HFFc6 (cell line): Measurements from ENCODE around the gene FNDC1. TPM values are rescaled to one million over a fixed set of nuclear protein-coding genes. Genes with fewer than 3 reads are reported as not detected.

Experiments used
- DNase-seq: peaks from one replicate; pipeline ENCODE4 v3.0.0-alpha.2; 2018
- H3K27ac Mint-ChIP-seq: 2 replicates; pipeline ENCODE4 v1.8.0; 2020; ENCODE audit warnings: mild to moderate bottlenecking, mixed read lengths
- H3K27me3 Mint-ChIP-seq: 2 replicates; pipeline ENCODE4 v1.8.0; 2021; ENCODE audit warnings: mild to moderate bottlenecking, moderate library complexity, mixed read lengths; ENCODE audit not compliant: insufficient read depth
- H3K36me3 Mint-ChIP-seq: 2 replicates; pipeline ENCODE4 v1.8.0; 2021; ENCODE audit warnings: low read depth, mixed read lengths
- H3K4me1 Mint-ChIP-seq: 2 replicates; pipeline ENCODE4 v1.8.0; 2020; ENCODE audit warnings: low read depth, mixed read lengths
- H3K4me3 Mint-ChIP-seq: 2 replicates; pipeline ENCODE4 v1.8.0; 2020; ENCODE audit warnings: mild to moderate bottlenecking, moderate library complexity, mixed read lengths
- H3K9me3 Mint-ChIP-seq: 2 replicates; pipeline ENCODE4 v1.8.0; 2020; ENCODE audit warnings: mild to moderate bottlenecking, mixed read lengths
- total RNA-seq, 6 experiments: library from RNA; stranded (reverse); fragmentation: NEBNext Ultra II Directional; extraction: Animal tissue kit (Norgen Biotek cat#: 25700); gene quantifications; 2 replicates in 1 of 6; 3 replicates in 5 of 6; pipeline ENCODE4 v1.2.3, GENCODE V29; 2021
- TF ChIP-seq, protein P1 (sequence below): fragments of 200-600 bp; sonication (generic); IDR thresholded peaks from 2 replicates; pipeline ENCODE4 v1.5.0; 2021; ENCODE audit warnings: antibody characterized with exemption, mild to moderate bottlenecking

FNDC1 gene
- total RNA-seq, 6 experiments from 2014 or later: not detected

DNA sequence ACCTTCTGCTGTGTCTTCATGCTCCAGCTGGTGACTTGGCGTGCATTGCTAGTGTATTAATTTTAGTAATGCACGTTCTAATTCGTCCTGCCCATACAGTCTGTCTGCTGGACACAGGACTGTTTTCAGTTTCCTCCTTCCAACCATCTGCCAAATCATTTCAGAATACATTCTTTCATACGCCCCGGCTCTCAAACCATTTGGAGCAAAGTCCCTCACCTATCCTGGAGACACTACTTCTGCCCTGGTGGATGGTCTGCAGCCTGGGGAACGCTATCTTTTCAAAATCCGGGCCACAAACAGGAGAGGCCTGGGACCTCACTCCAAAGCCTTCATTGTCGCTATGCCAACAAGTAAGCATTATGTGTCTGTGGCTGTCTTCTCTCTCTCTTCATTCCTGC, 60.5 kb downstream of the FNDC1 start:
- no peaks in the 10 kb centered on the region; the same call in 1 of the 2 replicates for H3K9me3 Mint-ChIP-seq
- no peaks in the 10 kb centered on the region for H3K4me1 Mint-ChIP-seq
- peaks cover 19% of the 10 kb centered on the region for H3K27me3 Mint-ChIP-seq
- H3K27ac Mint-ChIP-seq: no peak overlapping the region
- DNase-seq: no peak
- TF ChIP-seq, protein P1, sequence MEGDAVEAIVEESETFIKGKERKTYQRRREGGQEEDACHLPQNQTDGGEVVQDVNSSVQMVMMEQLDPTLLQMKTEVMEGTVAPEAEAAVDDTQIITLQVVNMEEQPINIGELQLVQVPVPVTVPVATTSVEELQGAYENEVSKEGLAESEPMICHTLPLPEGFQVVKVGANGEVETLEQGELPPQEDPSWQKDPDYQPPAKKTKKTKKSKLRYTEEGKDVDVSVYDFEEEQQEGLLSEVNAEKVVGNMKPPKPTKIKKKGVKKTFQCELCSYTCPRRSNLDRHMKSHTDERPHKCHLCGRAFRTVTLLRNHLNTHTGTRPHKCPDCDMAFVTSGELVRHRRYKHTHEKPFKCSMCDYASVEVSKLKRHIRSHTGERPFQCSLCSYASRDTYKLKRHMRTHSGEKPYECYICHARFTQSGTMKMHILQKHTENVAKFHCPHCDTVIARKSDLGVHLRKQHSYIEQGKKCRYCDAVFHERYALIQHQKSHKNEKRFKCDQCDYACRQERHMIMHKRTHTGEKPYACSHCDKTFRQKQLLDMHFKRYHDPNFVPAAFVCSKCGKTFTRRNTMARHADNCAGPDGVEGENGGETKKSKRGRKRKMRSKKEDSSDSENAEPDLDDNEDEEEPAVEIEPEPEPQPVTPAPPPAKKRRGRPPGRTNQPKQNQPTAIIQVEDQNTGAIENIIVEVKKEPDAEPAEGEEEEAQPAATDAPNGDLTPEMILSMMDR: no peak
- H3K36me3 Mint-ChIP-seq: no peaks in the 10 kb centered on the region
- H3K4me3 Mint-ChIP-seq: no peak overlapping the region

DNA sequence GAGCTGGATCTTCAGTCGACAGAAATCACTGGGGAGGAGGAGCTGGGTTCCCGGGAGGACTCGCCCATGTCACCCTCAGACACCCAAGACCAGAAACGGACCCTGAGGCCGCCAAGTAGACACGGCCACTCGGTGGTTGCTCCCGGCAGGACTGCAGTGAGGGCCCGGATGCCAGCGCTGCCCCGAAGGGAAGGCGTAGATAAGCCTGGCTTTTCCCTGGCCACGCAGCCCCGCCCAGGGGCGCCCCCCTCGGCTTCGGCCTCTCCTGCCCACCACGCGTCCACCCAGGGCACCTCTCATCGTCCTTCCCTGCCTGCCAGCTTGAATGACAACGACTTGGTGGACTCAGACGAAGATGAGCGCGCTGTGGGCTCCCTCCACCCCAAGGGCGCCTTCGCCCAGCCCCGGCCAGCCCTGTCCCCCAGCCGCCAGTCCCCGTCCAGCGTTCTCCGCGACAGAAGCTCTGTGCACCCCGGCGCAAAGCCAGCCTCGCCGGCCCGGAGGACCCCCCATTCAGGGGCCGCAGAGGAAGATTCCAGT, 63.0 kb downstream of the FNDC1 start:
- H3K27me3 Mint-ChIP-seq: peaks cover 19% of the 10 kb centered on the region
- H3K27ac Mint-ChIP-seq: no peak overlapping the region
- no peaks in the 10 kb centered on the region; the same call in 1 of the 2 replicates for H3K9me3 Mint-ChIP-seq
- DNase-seq: no peak
- H3K4me3 Mint-ChIP-seq: no peak overlapping the region
- no peaks in the 10 kb centered on the region for H3K36me3 Mint-ChIP-seq
- TF ChIP-seq, protein P1: no peak
- H3K4me1 Mint-ChIP-seq: no peaks in the 10 kb centered on the region

DNA sequence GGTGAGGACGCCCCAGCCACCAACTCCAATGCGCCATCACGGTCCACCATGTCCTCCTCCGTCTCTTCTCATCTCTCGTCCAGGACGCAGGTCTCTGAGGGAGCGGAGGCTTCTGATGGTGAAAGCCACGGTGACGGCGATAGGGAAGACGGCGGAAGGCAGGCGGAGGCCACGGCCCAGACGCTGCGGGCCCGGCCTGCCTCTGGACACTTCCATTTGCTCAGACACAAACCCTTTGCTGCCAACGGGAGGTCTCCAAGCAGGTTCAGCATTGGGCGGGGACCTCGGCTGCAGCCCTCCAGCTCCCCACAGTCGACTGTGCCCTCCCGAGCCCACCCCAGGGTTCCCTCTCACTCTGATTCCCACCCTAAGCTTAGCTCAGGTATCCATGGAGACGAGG, 63.6 kb downstream of the FNDC1 start:
- H3K27me3 Mint-ChIP-seq: peaks cover 19% of the 10 kb centered on the region
- no peaks in the 10 kb centered on the region for H3K36me3 Mint-ChIP-seq
- TF ChIP-seq, protein P1: no peak
- no peak for DNase-seq
- H3K4me1 Mint-ChIP-seq: no peaks in the 10 kb centered on the region
- no peak overlapping the region for H3K27ac Mint-ChIP-seq
- H3K4me3 Mint-ChIP-seq: no peak overlapping the region
- H3K9me3 Mint-ChIP-seq: no peaks in the 10 kb centered on the region; the same call in 1 of the 2 replicates

DNA sequence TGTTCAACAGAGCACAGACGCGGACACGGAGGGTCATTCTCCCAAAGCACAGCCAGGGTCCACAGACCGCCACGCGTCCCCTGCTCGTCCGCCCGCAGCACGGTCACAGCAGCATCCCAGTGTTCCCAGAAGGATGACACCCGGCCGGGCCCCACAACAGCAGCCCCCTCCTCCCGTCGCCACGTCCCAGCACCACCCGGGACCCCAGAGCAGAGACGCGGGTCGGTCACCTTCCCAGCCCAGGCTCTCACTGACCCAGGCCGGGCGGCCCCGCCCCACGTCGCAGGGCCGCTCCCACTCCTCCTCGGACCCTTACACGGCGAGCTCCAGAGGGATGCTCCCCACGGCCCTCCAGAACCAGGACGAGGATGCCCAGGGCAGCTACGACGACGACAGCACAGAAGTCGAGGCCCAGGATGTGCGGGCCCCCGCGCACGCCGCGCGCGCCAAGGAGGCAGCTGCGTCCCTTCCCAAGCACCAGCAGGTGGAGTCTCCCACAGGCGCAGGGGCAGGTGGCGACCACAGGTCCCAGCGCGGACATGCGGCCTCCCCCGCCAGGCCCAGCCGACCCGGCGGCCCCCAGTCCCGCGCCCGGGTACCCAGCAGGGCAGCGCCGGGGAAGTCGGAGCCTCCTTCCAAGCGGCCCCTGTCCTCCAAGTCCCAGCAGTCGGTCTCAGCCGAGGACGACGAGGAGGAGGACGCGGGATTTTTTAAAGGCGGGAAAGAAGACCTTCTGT, 64.3 kb downstream of the FNDC1 start:
- DNase-seq: no peak
- Mint-ChIP-seq H3K27ac (no peak overlapping the region), H3K9me3 (no peaks in the 10 kb centered on the region; the same call in 1 of the 2 replicates), H3K36me3 (no peaks in the 10 kb centered on the region), H3K4me3 (no peak overlapping the region), H3K27me3 (peaks cover 19% of the 10 kb centered on the region), H3K4me1 (no peaks in the 10 kb centered on the region)
- TF ChIP-seq, protein P1: no peak

DNA sequence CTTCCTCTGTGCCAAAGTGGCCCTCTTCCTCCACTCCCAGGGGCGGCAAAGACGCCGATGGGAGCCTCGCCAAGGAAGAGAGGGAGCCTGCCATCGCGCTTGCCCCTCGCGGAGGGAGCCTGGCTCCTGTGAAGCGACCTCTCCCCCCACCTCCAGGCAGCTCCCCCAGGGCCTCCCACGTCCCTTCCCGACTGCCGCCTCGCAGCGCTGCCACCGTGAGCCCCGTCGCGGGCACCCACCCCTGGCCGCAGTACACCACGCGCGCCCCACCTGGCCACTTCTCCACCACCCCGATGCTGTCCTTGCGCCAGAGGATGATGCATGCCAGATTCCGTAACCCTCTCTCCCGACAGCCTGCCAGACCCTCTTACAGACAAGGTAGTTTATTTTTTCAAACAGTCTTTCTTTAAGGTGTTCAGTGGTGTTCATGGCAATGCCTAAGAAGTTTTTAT, 64.9 kb downstream of the FNDC1 start:
- DNase-seq: no peak
- Mint-ChIP-seq H3K9me3 (no peaks in the 10 kb centered on the region; the same call in 1 of the 2 replicates), H3K4me3 (no peak overlapping the region), H3K36me3 (no peaks in the 10 kb centered on the region), H3K27ac (no peak overlapping the region), H3K4me1 (no peaks in the 10 kb centered on the region), H3K27me3 (peaks cover 16% of the 10 kb centered on the region)
- TF ChIP-seq, protein P1: no peak
